HCT116 (cell line): Measurements from ENCODE around the gene AOPEP. TPM values are rescaled to one million over a fixed set of nuclear protein-coding genes. Genes with fewer than 3 reads are reported as not detected.

Experiments used
- ATAC-seq: fragments of 200-7000 bp; cut with Tn5 transposase; 2 replicates; pipeline ENCODE4 v1.9.1; 2020; ENCODE audit warnings: mild to moderate bottlenecking, moderate library complexity
- BruUV-seq: library from RNA; stranded (reverse); fragments of 400-500 nt; replicated peaks from 2 replicates; lab custom pipeline; 2021; lab: Mats Ljungman, UMichigan
- CTCF ChIA-PET: fragments of 300-600 bp; sonication (Branson Sonifier 250); formaldehyde crosslinking; loops from one replicate; lab custom pipeline; 2021; ENCODE audit warnings: antibody characterized with exemption; lab: Charles Lee
- POLR2A ChIA-PET: fragments of 300-600, 350-600 bp; sonication (Branson Sonifier 250); formaldehyde crosslinking; loops from one replicate; lab custom pipeline; 2021; ENCODE audit warnings: antibody characterized with exemption; lab: Charles Lee
- RAD21 ChIA-PET, 2 experiments: fragments of 300-600 bp; sonication (Branson Sonifier 250); formaldehyde crosslinking; loops; one replicate each; lab custom pipeline; 2023; ENCODE audit warnings: low total read pairs in 2 of 2; ENCODE audit not compliant: uncharacterized antibody in 2 of 2, unreplicated experiment in 2 of 2, low non-redundant PET in 1 of 2; lab: Charles Lee
- DNase-seq: peaks from one replicate; pipeline ENCODE4 v3.0.0-alpha.2; 2010; ENCODE audit warnings: low read depth, low spot score
- H2AFZ ChIP-seq: fragments of 200-600 bp; shearing (Covaris generic), sonication (generic); 2 replicates; pipeline ENCODE4 v1.6.1; 2017; ENCODE audit warnings: low read depth, mixed run types, mixed read lengths, antibody characterized with exemption, low read length; ENCODE audit not compliant: poor library complexity, severe bottlenecking
- H3K27ac ChIP-seq: 2 replicates; pipeline ENCODE4 v1.5.1; 2012; ENCODE audit warnings: low read depth, low read length
- H3K27me3 ChIP-seq: fragments of 200-600 bp; sonication (generic); 2 replicates; pipeline ENCODE4 v1.6.1; 2016; ENCODE audit warnings: mixed run types, low read length, mixed read lengths; ENCODE audit not compliant: insufficient read depth
- H3K36me3 ChIP-seq, 2 experiments: fragments of 200-500 bp in 1 of 2; fragments of 200-600 bp in 1 of 2; sonication (Bioruptor generic) in 1 of 2; sonication (generic) in 1 of 2; 2 replicates each; pipeline versions ENCODE4 v1.5.1 to v1.6.1; 2014 to 2016; ENCODE audit warnings: low read length in 2 of 2, inconsistent platforms in 1 of 2, mixed read lengths in 1 of 2, mixed run types in 1 of 2; ENCODE audit not compliant: insufficient read depth in 2 of 2, control insufficient read depth in 1 of 2
- H3K4me1 ChIP-seq, 2 experiments: fragments of 200-600 bp in 1 of 2; sonication (generic) in 1 of 2; 2 replicates each; pipeline versions ENCODE4 v1.5.1 to v1.6.1; 2012 to 2017; ENCODE audit warnings: low read length in 2 of 2, inconsistent platforms in 1 of 2, mild to moderate bottlenecking in 1 of 2, mixed read lengths in 1 of 2, mixed run types in 1 of 2, moderate library complexity in 1 of 2; ENCODE audit not compliant: insufficient read depth in 2 of 2, control insufficient read depth in 1 of 2
- H3K4me2 ChIP-seq: fragments of 200-600 bp; sonication (generic); 2 replicates; pipeline ENCODE4 v1.6.1; 2017; ENCODE audit warnings: mixed run types, low read length, mixed read lengths
- H3K4me3 ChIP-seq, 2 experiments: fragments of 200-600 bp in 1 of 2; sonication (generic) in 1 of 2; replicated peaks in 1 of 2; 2 replicates each; pipeline ENCODE4 v1.5.1; 2011 to 2016; ENCODE audit warnings: low read length in 2 of 2, control low read depth in 1 of 2, low read depth in 1 of 2, mild to moderate bottlenecking in 1 of 2, mixed read lengths in 1 of 2, mixed run types in 1 of 2
- H3K79me2 ChIP-seq: fragments of 200-600 bp; sonication (generic); 2 replicates; pipeline ENCODE4 v1.6.1; 2017; ENCODE audit warnings: mild to moderate bottlenecking, mixed run types, low read length, moderate library complexity, mixed read lengths; ENCODE audit not compliant: insufficient read depth
- H3K9ac ChIP-seq: fragments of 200-600 bp; sonication (generic); 2 replicates; pipeline ENCODE4 v1.6.1; 2016; ENCODE audit warnings: low read length, mixed read lengths
- H3K9me2 ChIP-seq: fragments of 200-600 bp; sonication (generic), shearing (Covaris generic); 2 replicates; pipeline ENCODE4 v1.6.1; 2017; ENCODE audit warnings: mixed run types, mild to moderate bottlenecking, moderate library complexity; ENCODE audit not compliant: insufficient read depth
- H3K9me3 ChIP-seq, 2 experiments: fragments of 200-500 bp in 1 of 2; fragments of 200-600 bp in 1 of 2; sonication (Bioruptor generic) in 1 of 2; sonication (generic) in 1 of 2; 2 replicates each; pipeline ENCODE4 v1.6.1; 2014 to 2017; ENCODE audit warnings: low read length in 2 of 2, mixed read lengths in 2 of 2, inconsistent platforms in 1 of 2, low read depth in 1 of 2, mild to moderate bottlenecking in 1 of 2, mixed run types in 1 of 2, moderate library complexity in 1 of 2; ENCODE audit not compliant: control insufficient read depth in 1 of 2, insufficient read depth in 1 of 2
- H4K20me1 ChIP-seq: fragments of 200-600 bp; sonication (generic), shearing (Covaris generic); 2 replicates; pipeline ENCODE4 v1.6.1; 2017; ENCODE audit warnings: mixed run types, mild to moderate bottlenecking, moderate library complexity; ENCODE audit not compliant: insufficient read depth
- ELF1 ChIP-seq: IDR thresholded peaks from 2 replicates; pipeline ENCODE4 v1.6.1; 2012; ENCODE audit warnings: low read depth, borderline replicate concordance
- EZH2 ChIP-seq: fragments of 200-600 bp; sonication (generic); IDR thresholded peaks from 2 replicates; pipeline ENCODE4 v1.6.1; 2017; ENCODE audit warnings: antibody characterized with exemption, mixed run types
- FOSL1 ChIP-seq: IDR thresholded peaks from 2 replicates; pipeline ENCODE4 v1.6.1; 2012; ENCODE audit warnings: low read depth
- JUND ChIP-seq: IDR thresholded peaks from 2 replicates; pipeline ENCODE4 v1.6.1; 2012
- POLR2AphosphoS5 ChIP-seq: IDR thresholded peaks from 2 replicates; pipeline ENCODE4 v1.6.1; 2011; ENCODE audit warnings: mild to moderate bottlenecking, low read depth, low read length, moderate library complexity
- RAD21 ChIP-seq: IDR thresholded peaks from 2 replicates; pipeline ENCODE4 v1.6.1; 2012; ENCODE audit warnings: low read depth, mild to moderate bottlenecking
- YY1 ChIP-seq: IDR thresholded peaks from 2 replicates; pipeline ENCODE4 v1.6.1; 2011; ENCODE audit warnings: low read length, low read depth, moderate library complexity, mild to moderate bottlenecking; ENCODE audit not compliant: insufficient replicate concordance; ENCODE audit errors: extremely low read depth
- ZNF274 ChIP-seq: fragments of 200-500 bp; sonication (Bioruptor generic); IDR thresholded peaks from 2 replicates; pipeline ENCODE4 v1.6.1; 2014; ENCODE audit warnings: mild to moderate bottlenecking, low read depth, low read length, inconsistent platforms
- intact Hi-C: fragments of 100-400 bp; cut with micrococcal nuclease; formaldehyde crosslinking; loops from 2 replicates; pipeline ENCODE4 v1.10.0; 2022
- total RNA-seq: library from RNA; stranded (reverse); gene quantifications from one replicate; pipeline ENCODE4 v1.2.1, GENCODE V29; 2021; ENCODE audit not compliant: unreplicated experiment
- TF ChIP-seq, protein P1 (sequence below): IDR thresholded peaks from 2 replicates; pipeline ENCODE4 v1.6.1; 2011; ENCODE audit warnings: mild to moderate bottlenecking, low read length, moderate library complexity; ENCODE audit not compliant: insufficient replicate concordance; ENCODE audit errors: extremely low read depth
- TF ChIP-seq, protein P2 (sequence below): IDR thresholded peaks from 2 replicates; pipeline ENCODE4 v1.6.1; 2012; ENCODE audit warnings: low read depth

The AOPEP gene
- total RNA-seq, 1 experiment from 2014 or later: 15.1 TPM

DNA sequence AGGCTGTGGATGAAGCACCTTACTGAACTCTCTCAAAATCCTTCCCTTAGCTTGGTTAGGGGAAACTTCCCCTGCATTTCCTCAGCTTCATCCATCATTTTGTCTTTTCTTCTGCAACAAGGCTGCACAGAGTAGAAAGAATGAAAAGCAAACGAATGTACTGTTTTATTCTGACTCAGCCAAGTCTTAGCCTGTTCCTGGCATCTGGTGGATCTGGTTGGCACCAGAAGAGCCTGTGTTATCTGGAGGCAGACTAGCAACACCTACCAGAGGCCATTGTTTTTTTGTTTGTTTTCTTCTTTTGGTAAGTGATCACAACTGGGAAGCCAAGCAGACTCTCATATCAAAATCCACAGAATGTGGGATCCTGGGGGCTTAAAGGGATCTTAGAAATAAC, 390.3 kb downstream of the AOPEP start:
- H3K9me3 ChIP-seq: no peaks in the 10 kb centered on the region
- intact Hi-C loops: no loop called here
- H2AFZ ChIP-seq: no peak overlapping the region
- ChIA-PET POLR2A (no interaction called here), RAD21 (no interaction called here)
- H3K9me2 ChIP-seq: no peaks in the 10 kb centered on the region
- 0 out of 4 replicates have a peak, but pooled peaks cover 0 to 4% of the 10 kb centered on the region in 2 experiments for H3K36me3 ChIP-seq
- BruUV-seq: no TSS peak
- no peaks in the 10 kb centered on the region for H4K20me1 ChIP-seq
- H3K9ac ChIP-seq: no peak overlapping the region
- no peaks in the 10 kb centered on the region for H3K79me2 ChIP-seq
- no peak for TF ChIP-seq FOSL1
- TF ChIP-seq POLR2AphosphoS5: no peak
- no peak for TF ChIP-seq RAD21
- TF ChIP-seq, protein P1, sequence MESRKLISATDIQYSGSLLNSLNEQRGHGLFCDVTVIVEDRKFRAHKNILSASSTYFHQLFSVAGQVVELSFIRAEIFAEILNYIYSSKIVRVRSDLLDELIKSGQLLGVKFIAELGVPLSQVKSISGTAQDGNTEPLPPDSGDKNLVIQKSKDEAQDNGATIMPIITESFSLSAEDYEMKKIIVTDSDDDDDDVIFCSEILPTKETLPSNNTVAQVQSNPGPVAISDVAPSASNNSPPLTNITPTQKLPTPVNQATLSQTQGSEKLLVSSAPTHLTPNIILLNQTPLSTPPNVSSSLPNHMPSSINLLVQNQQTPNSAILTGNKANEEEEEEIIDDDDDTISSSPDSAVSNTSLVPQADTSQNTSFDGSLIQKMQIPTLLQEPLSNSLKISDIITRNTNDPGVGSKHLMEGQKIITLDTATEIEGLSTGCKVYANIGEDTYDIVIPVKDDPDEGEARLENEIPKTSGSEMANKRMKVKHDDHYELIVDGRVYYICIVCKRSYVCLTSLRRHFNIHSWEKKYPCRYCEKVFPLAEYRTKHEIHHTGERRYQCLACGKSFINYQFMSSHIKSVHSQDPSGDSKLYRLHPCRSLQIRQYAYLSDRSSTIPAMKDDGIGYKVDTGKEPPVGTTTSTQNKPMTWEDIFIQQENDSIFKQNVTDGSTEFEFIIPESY: no peak
- no peak for TF ChIP-seq ZNF274
- TF ChIP-seq, protein P2, sequence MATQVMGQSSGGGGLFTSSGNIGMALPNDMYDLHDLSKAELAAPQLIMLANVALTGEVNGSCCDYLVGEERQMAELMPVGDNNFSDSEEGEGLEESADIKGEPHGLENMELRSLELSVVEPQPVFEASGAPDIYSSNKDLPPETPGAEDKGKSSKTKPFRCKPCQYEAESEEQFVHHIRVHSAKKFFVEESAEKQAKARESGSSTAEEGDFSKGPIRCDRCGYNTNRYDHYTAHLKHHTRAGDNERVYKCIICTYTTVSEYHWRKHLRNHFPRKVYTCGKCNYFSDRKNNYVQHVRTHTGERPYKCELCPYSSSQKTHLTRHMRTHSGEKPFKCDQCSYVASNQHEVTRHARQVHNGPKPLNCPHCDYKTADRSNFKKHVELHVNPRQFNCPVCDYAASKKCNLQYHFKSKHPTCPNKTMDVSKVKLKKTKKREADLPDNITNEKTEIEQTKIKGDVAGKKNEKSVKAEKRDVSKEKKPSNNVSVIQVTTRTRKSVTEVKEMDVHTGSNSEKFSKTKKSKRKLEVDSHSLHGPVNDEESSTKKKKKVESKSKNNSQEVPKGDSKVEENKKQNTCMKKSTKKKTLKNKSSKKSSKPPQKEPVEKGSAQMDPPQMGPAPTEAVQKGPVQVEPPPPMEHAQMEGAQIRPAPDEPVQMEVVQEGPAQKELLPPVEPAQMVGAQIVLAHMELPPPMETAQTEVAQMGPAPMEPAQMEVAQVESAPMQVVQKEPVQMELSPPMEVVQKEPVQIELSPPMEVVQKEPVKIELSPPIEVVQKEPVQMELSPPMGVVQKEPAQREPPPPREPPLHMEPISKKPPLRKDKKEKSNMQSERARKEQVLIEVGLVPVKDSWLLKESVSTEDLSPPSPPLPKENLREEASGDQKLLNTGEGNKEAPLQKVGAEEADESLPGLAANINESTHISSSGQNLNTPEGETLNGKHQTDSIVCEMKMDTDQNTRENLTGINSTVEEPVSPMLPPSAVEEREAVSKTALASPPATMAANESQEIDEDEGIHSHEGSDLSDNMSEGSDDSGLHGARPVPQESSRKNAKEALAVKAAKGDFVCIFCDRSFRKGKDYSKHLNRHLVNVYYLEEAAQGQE: no peak
- no peak for TF ChIP-seq EZH2
- TF ChIP-seq JUND: no peak
- no peak for TF ChIP-seq ELF1
- TF ChIP-seq YY1: no peak
- TF ChIP-seq, all 23 proteins: peak for 0
- H3K27ac ChIP-seq: no peak overlapping the region
- CTCF ChIA-PET: interaction anchor here (1.5 to 3.2 kb wide), 2 partner anchors 9 to 12 kb away, joined by 3 to 22 read pairs; no protein-coding TSS in a partner anchor
- no peaks in the 10 kb centered on the region for H3K4me1 ChIP-seq
- DNase-seq (no peak), ATAC-seq (no peak)
- no peaks in the 10 kb centered on the region for H3K27me3 ChIP-seq
- H3K4me3 ChIP-seq: no peak overlapping the region
- no peak overlapping the region for H3K4me2 ChIP-seq
